Islet precursor cell (in vitro differentiated cells): ENCODE results near the gene ADRM1.

Source experiments
- DNase-seq: peaks from one replicate; pipeline ENCODE4 v3.0.0-alpha.2; 2018

ADRM1 gene

GRCh38 chr20:62342910-62343309 is 40.1 kb downstream of the ADRM1 start:
- no peak for DNase-seq

GRCh38 chr20:62344092-62344491 is 41.3 kb downstream of the ADRM1 start:
- DNase-seq = no peak

DNA sequence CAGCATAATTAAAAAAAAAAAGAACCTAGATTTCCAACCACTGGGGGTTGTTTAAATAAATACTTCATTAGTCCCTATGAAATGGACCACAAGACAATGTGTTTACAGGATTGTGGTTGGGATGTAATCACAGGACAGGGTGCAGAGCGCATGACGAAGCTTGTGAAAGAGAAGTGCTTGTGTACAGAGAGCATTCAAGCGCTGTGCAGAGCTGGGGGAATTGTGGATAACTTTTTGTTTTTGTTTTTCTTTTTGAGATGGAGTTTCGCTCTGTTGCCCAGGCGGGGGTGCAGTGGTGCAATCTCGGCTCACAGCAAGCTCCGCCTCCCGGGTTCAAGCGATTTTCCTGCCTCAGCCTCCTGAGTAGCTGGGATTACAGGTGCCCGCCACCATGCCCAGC is 42.0 kb downstream of the ADRM1 start:
- DNase-seq = no peak

- no peak for DNase-seq
These were observed 43.0 kb downstream of the ADRM1 start for GRCh38 chr20:62345681-62346370.

DNA sequence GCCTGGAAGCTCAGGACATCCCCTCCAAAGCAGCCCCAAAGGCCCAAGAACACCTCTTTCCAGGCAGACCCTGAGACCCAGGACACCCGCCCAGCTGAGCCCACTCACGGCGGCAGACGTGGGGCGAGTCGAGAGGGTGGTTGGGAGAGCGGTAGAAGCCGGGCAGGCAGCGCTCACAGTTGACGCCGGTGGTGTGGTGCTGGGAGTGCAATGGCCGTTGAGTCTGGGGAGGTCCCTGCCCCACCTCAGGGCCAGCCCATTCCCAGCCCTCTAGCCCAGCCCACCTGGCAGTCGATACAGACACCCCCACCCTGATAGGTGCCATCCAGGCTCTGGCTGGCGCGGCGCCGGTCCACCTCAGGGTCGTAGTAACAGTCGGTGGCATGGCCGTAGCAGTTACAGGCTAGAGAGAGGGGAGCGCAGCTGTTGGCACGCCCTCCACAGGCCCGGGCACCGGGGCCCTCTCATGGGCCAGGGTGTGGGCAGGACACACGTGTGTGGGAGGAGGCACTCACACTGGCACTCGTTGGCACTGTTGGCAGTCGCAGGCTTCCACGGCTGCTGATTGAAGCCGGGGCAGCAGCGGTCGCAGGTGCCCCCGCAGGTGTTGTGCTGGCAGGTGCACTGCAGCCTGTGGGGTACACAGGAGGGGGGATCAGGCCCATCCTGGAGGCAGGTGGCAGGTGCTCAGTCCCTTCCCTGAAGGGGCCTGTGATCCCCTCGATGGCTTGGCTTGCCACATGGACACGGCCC is 43.8 kb downstream of the ADRM1 start:
- DNase-seq = no peak

GRCh38 chr20:62347151-62347404 is 44.3 kb downstream of the ADRM1 start:
- DNase-seq = no peak

DNA sequence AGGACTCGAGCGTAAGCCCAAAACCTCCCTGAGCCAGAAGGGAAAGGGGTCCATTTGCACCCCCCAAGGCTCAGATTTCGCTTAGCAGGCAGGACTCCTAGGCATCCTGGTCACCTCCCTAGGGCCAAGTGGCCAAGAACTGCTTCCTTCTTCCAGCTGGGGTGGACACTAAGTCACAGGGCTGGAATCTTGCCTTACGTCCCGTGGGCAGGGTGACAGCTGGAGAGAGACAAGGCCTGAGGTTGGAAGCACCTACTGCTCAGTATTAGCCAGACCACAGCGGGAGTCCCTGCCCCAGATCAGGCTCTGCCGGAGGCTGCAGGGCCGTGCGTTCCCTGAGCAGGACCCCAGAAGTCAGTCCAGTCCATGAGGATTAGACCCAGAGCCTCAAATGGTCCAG is 44.6 kb downstream of the ADRM1 start:
- no peak for DNase-seq

- DNase-seq = no peak
These were observed 45.8 kb downstream of the ADRM1 start for GRCh38 chr20:62348604-62349003.

DNA sequence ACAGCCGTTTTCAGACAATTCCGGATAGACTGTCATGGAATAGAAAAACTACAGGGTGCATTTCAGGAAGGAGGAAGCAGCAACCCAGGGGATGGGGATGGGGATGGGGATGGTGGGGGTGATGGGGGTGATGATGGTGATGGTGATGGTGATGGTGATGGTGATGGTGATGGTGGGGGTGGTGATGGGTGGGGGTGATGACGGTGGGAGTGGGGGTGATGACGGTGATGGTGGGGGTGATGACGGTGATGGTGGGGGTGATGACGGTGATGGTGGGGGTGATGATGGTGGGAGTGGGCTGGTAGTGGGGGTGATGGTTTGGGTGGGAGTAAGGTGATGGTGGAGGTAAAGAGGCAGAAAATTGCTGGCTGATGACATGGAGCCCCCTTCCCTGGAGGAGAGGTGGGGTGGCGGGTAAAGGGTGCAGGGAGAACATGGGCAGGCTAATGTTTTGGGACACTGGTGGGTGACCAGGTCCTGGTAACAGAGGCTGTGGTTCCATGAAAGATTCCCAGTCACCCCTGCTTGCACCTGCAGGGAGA is 46.8 kb downstream of the ADRM1 start:
- no peak for DNase-seq

GRCh38 chr20:62350098-62350628 is 47.4 kb downstream of the ADRM1 start:
- DNase-seq = peak; percentile 89

DNA sequence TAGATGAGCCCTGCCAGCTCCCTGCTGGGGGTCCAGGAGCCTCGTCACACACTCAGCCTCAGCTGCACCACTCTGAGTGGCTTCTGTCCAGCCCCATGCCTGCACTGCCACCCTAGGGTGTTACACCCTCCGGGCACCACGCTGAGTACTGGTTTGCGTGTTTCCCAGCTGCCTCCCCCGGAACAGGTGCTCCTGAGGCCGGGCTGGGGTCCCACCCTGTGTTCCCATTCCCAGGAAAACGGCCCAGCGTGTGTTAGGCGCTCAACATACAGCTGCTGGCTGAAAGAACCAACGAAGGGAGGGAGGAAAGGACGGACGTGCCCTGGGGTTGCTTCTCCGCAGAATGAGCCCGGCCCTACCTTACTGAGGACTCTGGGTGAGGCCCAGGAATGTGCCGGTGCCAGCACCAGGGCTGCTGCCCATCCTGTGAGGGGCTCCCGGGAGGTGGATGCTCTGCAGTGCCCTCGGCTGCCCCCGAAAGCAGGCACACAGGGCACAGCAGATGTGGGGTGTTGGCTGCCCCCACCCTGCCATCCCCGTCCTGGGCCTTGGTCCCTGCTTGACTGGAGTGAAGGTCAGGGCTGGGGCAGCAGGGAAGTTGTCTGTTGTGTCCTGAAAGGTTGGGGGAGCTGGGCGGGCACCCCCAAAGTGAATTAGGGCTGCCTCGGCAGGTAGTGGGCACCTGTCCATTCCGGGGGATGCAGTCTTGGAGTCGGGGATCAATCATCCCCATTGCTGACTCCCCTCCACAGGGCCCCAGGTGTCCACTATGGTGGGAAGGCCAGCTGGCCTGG is 48.0 kb downstream of the ADRM1 start:
- no peak for DNase-seq

- no peak for DNase-seq
These were observed 48.9 kb downstream of the ADRM1 start for GRCh38 chr20:62351469-62352401.

DNA sequence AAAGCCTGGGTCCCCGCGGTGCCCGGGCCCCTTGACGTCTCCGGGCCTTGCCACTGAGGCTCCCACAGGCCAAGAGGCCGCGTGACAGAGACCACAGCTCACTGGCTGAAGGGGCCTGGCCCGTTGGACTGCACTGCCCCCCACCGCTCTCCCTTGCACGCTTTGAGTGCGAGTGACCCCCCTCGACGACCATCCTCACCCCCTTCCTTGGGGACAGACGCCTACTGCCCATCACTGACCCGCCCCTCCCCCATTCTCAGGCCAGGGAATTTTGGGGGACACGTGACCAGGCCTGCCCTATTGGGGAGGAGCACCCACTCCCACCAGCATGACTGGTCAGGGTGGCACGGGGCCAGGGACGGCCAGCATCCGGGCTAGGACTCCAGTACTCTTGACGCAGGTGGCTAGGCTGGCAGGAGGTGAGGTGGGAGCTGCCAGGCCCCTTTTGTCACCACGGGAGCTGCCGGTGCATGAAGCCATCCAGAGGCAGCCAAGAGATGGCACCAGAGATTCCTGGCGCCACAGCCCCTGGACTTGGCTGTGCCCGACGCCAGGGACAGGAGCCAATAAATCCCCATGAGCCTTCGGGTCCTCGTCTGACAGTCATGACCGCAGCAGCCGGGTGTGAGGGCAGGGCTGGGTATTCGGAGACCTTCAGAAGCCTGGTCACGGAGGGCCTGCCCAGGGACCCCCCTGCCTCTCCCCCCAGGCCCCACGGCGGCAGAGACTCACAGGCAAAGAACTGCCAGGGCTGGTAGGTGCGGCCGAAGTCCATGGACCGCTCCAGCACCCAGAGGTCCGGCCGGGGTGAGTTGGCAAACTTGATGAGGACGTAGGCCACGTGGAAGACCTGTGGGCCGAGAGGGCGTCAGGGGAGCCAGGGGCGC is 49.8 kb downstream of the ADRM1 start:
- DNase-seq = no peak

- DNase-seq = no peak
These were observed 50.7 kb downstream of the ADRM1 start for GRCh38 chr20:62353289-62354030.

GRCh38 chr20:62354031-62354808 is 51.4 kb downstream of the ADRM1 start:
- DNase-seq = peak; percentile 83

GRCh38 chr20:62354811-62355341 is 52.1 kb downstream of the ADRM1 start:
- no peak for DNase-seq

- DNase-seq = no peak
These were observed 52.7 kb downstream of the ADRM1 start for GRCh38 chr20:62355516-62355877.

DNA sequence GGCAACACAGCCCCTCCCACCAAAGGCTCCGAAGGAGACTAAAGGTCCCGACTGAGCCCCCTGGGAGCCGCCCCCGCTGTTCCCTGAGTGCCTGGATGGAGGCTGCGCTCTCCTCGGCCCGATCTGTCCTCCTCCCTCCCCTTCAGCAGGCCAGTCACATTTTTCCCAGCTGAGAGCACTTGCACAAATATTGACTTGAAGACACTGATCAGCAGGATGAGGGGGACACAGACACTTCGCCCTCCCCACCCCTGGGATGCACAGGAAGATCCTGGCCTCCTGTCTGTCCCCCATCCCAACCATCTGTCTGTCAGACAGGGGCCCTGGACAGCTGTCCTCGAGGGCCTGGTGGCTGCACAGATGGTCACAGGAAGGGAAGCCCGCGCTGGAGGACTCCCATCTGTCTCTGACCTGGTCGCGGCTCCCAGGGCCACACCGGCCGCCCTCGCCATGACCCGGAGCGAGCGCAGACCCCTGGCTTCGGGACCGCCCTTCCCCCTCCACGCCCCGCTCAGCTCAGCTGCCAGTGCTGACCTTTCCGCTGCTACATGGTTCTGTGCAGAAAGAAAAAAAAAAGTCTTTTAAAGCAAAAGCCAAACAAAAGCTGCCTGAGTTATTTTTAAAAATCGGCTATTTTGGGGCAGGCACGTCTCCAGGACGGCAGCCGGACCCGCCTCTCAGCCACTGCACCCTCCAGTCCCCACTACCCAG is 53.2 kb downstream of the ADRM1 start:
- DNase-seq = no peak
